Stimulated activated CD8-positive, alpha-beta memory T cell treated with anti-CD3 and anti-CD28 coated beads, Interleukin-7, amount 100 ng/mL, for 24 hours (primary cell): Measurements from ENCODE around the gene NAALADL2.

Experiments used
- DNase-seq: peaks from one replicate; pipeline ENCODE4 v3.0.0-alpha.2; 2020; ENCODE audit warnings: low read depth

The NAALADL2 gene

DNA sequence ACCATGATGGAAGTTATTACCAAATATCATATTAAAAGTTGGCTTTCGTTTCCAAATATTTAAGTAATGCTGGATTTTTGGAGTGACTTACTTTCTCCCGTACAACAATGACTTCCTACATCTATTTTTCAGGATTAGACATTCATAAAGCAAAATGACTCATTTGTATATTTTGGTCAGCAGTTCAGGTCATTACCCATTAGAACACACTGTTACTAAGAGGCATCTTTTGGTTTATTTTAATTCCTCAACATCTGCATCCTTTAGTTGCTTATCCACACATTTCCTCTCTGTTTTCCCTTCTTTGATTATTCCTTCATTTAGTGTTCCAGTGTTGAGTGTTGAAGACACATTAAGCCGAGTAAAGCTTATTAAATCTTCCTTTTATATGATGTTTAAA is 348.2 kb downstream of the NAALADL2 start:
- DNase-seq: no peak

DNA sequence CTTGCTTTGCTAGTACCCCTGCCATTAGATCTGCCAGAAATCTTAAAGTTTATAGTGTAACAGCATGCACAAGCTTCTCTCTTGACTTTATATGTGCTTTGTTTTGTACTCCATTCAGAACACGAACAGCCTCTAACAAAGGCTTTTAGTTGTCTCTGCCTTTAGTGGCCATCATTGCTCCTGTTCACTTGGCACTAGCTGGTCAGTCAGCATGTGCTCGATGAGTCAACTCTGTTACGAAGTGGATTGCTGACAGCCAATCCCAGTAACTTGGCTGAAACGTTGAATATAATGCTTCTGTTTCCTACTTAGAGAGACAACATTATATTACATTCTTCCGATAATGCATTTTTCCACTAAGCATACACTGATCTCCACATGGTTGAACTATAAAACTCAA is 349.2 kb downstream of the NAALADL2 start:
- no peak for DNase-seq

DNA sequence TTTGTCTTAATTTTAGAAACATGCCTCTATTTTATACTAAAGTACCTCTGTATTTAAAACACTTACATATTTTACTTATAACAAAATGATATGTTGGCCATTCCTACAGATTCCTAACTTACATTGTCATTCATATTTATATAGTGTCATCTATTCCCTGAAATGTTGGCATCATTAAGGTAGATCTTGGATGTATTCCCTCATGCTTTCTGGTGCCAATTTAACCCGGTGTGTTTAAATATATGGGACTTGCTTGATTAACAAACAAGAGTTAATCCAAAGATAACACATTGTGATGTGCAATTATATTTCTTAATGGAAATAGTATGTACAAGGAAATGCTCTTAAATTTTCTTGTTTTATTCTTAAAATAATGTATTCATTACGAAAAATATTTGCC is 352.3 kb downstream of the NAALADL2 start:
- no peak for DNase-seq

DNA sequence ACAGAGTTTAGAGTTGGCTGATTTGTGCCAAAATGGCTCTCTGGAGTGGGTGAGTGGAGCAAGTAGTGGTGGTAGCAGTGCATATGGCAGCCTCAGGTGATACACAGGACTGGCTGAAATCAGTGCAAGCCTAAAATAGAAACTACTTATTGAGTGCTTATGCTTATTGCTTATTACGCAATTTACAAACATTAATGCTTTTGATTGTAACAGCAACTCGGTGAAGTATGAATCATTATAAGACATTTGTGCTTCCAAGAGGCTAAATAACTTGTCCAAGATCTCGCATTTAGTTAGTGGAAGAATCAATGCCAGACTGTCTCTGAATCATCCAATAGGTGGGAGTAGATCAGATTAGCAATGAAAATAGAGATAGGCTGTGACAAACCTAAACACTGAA is 353.8 kb downstream of the NAALADL2 start:
- no peak for DNase-seq

DNA sequence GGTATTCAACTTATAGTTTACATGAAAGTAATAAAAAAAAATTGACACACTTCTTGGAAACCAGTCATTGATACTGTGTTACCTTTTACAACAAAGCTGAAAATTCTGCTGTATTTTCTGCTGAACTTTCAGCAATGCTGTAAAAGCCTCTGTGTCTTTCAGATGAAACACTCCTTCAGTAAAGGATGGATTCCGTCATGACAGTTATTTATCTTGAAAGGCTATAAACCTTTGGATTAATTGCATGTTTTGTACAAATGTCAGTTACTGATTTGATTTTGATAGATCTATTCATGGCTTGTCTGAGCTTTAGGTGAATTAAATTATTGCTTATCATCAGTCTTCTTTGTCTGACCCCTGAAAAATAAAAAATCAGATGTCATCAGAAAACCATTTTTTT is 355.1 kb downstream of the NAALADL2 start:
- no peak for DNase-seq

DNA sequence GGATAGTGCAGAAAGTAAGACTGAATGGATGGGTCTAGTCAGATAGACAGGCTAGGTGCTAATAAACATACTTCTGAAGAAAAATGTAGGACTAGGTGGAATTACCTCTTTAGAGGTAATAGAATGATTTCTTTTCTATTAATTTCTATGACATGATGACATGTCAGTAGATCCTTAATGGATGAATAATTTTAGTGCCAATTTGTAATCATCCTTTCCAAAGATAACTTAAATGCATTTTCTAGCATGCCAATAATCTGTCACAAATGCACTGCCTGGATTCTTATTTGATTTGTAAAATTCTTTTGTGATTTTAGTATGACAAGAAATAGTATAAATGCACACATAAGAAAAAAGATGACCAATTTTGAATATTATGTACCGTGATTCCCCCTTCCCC is 356.7 kb downstream of the NAALADL2 start:
- no peak for DNase-seq

DNA sequence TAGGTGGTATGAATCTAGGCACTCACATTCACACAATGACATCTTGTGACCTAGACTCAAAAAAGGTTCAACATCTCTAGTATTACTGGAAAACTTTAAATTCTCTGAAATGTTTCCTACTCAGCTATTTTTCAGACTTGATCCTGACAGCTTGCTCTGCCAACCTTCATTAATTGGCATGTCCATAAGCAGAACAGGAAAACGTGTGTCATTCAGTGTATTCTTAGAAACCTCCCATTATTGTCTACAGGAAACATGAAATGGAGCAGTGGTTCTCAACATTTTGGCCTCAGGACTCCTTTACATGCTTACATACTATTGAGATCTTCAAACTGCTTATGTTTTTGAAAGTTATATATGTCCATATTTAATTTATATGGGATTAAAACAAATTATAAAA is 363.2 kb downstream of the NAALADL2 start:
- no peak for DNase-seq

DNA sequence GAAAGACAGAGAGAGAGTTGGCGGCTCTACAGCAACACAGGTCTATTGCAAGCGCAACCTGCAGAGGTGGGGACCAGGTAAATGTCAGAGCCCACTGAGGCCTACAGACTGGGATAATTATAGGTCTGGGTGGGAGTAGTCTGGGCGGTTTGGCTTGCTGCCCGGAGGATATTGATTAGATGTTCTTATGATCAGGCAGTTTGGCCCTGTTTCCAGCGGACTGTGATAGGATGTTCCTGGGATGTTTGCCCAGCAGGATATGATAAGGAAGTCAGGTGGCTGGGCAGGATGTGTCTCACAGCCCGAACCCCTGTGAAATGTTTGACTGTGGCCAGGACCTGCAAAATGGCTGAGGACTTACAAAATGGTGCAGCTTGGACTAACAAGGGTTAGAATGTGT is 364.9 kb downstream of the NAALADL2 start:
- DNase-seq: no peak

DNA sequence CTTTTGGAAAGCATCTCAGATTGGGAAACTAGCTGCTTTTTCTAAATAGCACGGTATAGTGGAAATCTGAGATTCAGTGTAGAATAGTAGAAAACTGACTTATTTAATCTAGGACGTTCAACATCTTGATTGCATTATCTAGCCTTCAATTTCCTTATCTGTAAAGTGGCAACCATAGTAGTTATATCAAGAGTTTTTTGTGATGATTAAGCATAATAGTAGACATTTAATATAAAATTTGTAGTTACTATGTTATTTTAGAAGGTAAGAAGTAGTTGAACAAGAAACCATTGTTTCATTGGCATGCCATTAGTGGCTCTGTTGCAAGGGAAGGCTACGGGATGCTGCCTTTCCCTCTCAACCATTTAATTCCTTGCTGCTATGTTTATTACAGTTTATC is 367.3 kb downstream of the NAALADL2 start:
- no peak for DNase-seq

DNA sequence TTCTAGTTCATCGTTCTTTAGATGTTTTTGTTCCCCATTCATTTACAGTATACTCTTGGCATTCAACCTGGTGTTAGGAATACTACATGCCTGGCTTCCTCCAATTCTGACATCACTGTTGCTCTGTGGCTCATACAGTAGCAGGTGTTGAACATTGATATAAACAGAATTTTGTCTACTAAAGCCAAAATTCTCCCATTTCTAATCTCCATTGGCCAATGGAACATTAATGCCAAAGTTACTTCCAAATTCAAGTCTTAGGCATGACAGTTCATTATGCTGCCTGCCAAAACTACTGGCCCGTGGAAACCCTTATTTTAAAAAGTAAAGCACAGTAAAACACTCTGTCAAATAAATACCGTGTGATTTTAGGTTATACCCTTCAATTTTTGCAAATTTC is 368.0 kb downstream of the NAALADL2 start:
- no peak for DNase-seq

DNA sequence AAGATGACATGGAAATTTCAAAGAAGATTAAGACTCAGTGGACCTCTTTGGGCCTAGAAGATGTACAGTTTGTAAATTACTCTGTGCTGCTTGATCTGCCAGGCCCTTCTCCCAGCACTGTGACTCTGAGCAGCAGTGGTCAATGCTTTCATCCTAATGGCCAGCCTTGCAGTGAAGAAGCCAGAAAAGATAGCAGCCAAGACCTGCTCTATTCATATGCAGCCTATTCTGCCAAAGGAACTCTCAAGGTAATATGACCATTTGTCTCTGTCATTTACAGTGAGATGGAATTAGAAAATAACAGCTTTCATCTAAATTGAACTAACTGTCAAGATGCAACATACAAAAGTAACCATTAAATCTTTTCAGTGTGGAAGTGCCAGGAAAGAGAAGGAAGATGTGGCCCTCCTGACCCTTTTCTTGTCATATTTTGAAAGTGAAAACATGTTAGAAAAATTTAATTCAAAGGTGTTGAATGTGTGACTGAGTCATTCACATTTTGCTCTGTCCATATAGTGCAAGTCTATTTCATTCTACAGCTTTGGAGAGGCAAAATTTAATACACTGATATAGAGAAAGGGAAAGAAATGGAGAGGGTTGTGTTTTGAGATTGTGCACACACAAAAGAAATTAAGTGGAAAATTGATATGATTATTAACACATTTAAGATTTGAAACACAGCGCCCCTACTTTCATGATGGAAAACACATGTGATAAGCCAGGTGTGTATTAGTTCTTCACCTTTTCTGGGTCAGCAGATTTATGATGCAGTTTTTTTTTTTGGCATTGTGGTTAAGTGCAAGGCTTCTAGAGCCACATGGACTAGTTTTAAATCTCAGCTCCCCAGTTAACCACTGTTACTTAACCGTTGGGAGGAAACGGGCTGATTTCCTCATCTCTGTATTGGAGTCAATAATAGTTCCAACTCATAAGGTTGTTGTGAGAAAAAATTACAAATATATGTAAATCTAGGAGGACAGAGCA is 375.1 kb downstream of the NAALADL2 start:
- no peak for DNase-seq

DNA sequence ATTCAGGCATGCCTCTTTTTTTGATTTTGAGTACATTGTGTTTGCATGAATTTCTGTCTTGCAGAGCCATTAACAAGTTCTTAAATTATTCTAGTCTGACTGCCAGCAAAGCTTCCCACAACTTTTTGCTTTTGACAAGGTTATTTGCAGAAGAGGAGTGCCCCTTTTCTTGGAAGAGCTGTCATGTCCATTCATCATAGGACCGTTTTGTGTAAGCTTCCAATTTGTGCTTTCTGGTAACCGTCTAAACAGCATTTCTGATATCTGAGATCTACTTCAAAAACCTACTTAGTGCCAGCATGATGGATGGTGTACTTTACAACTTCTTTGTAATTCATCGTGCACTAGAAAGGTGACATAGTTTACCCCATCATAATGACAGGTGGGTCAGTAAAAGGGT is 379.7 kb downstream of the NAALADL2 start:
- no peak for DNase-seq

DNA sequence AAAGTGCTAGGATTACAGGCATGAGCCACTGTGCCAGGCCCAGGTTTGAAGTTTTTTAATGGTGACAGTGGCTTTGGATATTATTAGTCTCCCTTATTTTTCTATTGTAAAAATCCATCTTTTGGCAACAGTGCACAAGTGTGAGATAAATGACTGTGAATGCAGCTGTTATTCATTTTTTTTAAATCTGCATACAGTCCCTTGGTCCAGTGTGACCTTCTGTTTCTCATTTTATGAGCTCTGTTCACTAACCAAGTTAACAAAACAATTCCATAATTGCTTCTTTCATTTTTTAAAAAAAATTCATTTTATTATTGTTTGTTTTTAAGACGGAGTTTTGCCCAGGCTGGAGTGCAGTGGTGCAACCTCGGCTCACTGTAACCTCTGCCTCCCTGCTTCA is 381.8 kb downstream of the NAALADL2 start:
- DNase-seq: no peak

DNA sequence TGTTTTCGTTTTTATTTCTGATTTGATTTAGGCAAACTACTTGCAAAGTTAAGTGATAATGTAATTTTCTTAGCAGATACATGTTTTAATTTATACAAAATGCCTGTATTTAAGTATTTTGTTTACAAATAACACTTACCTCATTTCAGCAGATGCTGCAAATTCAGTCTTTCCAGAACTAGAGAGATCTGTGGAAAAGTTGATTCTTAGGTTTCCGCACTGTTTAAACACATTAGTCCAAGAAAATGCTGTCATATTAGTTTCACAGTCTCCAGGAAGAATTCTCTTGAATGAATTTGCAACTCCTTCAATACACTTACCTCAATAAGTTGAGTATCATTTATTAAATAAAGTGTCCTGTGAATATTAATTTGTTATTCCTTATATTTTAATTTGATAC is 383.1 kb downstream of the NAALADL2 start:
- DNase-seq: no peak

DNA sequence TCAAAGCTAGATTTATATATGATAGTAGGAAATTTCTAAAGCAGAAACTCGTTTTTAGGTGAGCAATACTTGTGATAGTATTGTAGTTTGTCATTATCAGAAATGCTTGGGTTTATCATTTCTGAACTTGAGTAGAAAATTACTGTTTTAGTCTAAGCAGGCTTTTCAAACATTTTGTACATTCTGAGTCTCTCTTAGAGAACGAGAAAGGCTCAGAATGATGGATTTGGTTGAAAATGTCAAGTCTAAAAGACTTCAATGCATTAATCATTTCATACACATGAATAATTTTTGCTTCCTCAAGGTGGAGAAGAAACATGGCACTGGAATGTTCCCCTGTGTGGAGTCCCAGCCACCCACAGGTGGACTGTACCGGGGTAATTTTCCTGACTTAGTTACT is 387.1 kb downstream of the NAALADL2 start:
- DNase-seq: no peak

DNA sequence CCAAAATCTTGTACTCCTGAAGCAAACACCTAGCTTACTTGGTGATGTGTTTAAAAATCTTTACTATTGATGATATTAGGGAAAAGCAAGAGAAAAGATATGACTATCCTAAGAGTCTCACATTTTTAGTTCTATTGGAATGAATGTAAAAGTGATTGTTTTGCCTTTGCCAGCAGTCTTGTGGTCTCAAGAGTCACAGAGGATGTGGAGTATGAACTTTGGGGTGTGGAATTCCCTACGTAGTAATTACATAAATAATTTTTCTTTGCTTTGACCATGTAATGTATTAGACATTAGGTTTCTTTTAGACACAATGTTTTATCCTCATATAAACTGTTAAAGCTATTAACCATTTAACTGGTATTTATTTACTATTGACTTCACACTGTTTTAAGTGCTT is 387.6 kb downstream of the NAALADL2 start:
- DNase-seq: no peak

DNA sequence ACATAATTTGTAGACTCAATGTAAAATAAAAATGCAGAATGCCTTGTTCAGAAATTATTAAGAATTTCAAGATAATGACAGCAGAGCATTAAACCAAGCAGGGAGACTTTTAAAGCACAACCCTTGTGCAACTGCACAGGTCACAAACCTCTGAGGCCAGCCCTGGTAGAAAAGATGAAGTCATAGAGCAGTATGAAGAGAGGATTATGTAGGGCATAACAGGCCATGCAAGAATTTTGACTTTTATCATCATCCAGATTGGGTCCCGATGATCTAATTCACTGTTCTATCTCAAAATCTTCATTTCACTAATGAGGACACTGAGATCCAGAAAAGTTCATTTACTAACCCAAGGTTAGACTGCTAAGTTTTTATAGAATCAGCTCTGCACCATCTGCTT is 388.5 kb downstream of the NAALADL2 start:
- no peak for DNase-seq

DNA sequence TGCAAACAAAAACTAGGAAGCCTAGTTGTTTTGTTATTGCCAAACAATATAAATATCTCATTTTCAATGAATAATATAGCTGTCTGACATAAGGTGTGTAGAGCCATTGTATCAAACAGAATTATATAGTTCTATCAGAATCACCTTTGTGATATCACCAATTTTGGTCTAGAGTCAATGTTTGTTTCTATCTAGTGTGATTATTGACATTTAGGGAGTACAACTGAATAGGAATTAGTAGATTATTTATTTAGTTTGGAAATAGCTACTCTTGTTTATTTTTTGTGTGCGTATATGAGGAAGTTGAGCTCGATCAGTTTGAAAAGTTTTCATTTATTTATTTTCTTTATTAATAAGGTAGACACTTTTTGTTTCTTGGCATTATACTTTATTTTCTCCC is 389.7 kb downstream of the NAALADL2 start:
- DNase-seq: no peak

DNA sequence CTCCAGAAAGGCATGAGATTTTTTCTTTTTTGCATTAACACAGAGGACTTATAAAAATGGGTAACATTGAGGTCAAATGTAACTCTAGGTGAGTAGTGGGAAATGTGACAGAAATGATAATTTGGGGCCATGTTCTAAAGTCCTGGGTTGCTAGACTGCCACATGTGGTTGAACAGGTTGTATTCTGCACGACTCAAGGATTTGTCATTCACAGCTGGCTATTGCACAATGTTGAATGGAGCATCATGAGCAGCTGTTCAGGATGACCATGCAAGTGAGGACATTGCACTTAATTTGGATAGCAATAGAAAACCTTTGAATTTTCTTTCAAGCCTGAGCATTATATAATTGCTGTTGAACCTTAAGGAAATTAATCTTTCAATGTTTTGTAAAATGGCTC is 396.6 kb downstream of the NAALADL2 start:
- DNase-seq: no peak

DNA sequence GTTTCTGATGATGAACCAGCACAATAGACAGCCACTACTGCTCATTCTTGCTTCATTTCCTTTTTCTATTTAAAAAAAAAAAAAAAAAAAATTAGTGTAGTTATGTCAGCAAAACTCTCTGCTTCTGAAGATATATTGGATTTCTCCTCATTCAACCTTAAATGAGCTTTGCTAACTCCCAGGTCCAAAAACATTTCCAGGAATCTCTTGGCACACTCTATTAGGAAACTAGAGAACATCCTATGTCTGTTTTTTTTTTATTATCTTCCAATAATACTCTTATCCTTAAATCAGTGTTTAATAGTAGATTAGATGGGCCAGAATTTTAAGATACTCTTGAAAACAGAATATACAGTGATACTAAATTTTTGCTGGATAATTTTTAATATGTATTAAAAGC is 398.0 kb downstream of the NAALADL2 start:
- DNase-seq: no peak

DNA sequence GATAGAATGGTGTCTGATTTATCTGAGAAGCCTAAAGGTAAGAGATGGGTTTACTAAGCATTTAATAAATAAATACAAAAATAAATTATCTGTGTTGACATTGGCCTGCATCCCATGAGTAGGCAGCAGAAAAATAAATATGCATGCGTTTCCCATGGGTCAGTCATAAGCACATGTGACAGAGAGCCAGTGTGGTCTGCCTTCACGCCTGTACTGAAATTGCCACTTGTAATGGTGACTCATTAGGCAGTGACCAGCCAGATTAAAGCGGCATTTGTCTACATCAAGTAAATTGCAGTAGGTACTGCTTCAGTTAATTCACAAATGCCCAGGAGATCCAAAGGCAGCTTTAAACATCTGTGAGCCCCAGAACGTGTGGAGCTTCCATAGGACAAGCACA is 399.6 kb downstream of the NAALADL2 start:
- DNase-seq: no peak

DNA sequence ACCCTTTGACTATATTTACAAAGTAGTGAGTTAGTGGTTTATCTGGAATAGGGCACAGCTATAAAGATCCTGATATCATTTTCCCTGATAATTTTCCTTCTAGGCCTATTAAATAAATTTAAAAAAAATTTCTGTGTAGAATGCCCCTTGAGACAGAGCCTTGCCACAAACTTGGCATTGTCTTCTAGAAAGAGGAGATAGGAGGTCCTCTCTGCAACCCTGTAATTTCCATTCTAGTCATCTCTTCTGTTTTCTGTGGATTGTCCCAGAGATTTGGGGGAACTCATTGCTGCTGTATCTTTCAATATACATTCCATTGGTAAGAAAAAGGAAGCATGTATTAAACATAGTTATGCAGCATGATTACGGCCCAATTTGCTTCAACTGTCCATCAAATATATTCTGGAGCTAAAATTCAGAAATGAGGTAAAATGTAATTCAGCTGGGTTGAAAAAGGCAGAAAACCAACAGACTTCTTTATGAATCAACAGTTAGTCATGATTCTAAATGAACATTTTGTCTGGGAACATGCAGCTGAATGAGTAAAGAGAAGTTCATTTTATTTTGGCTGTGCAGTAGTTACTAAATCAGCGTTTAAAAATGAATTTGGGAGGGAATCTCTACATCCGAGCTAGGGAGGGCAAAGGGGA is 401.1 kb downstream of the NAALADL2 start:
- no peak for DNase-seq

DNA sequence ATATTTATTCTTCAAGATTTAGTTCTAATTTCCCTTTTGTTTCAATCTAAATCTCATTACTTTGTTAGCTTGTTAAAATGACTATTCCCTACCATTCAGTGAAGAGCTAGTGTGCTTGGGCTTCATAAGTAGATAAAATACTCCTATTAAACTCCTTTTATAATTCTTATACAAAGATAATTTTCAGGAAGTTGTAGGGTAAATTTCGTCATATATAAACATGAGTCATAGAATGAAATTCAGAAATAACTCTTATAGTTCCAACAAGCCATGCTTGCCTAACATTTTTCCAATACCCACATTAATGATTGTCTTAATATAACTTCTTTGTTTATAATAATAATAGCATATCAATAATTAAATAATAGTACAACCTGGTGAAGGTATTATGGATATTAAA is 407.3 kb downstream of the NAALADL2 start:
- no peak for DNase-seq

DNA sequence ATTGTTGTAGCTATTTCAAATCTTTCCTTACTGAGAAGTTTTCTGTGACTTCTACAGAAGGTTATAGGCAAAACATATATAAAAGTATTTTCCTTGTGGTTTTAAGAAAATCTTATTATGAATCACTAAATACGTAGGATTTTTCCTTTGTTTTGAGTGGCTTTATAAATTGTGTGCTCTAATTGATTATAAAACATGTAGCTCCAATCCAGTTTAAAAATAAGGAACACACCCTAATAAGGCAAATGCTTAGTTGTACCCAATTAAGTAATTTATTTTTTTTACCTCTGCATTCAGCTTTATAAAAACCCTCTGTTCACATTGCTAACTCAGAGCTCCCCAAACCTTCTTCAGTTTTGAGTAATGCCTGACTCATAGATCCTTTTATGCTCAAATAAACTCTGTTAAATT is 408.0 kb downstream of the NAALADL2 start:
- no peak for DNase-seq
